Measurements from ENCODE around the gene TTN.

DNA sequence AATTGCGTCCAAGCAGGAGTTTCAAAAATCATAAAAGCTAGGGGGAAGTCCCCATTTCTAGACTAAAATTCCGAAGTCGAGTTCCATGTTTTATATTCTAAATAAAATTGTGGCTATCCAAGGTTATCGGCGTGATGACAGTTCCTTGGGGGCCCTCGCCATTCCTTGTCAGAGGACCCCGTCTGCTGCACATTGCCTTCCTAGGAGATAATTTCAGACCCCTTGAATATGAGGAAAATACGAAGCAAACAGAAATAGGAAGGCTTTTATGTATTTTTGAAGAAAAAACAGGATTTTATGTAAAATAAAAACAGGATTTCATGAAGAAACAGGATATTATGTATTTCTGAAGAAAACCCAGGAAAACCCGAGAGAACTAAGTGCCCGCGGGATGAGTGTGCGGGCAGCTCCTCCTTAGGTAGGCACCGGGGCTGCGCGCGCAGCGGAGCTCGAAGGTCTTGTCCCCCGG, 327.4 kb downstream of the TTN start:
- no peak for TF ChIP-seq CTCF (conservative IDR thresholded peaks at IDR 0.05; ENCODE audit: low read length)
- no peak for TF ChIP-seq EZH2phosphoT487 (IDR thresholded peaks at IDR 0.05; ENCODE audit: borderline replicate concordance, low read depth, low read length)
